Measurements from ENCODE around the gene TMEM171. TPM values are rescaled to one million over a fixed set of nuclear protein-coding genes. Genes with fewer than 3 reads are reported as not detected.

Gene TMEM171
- total and polyA plus RNA-seq, 2 of the 8 experiments (the other 6 are each of a cell fraction or from before 2014, with no cell fraction given), result 1.0 to 2.2 TPM

DNA sequence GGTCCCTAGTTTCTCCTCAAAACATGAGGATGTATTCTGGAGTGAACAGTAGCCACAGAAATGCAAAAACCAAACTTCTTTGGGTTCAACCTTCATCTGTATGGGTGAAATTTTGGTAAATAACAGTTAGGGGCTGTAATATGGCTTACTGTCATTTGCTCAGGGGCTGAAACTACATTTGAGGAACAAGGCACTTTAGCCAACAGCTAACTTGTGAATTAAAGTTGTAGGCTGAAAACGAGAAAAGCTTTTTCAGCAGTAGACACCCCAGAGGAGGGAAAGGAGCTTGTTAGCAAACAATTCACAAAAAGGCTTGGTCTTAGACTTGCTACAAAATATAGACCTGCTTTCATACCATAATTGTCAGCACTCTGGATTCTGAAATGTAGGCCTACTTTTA, 6.6 kb downstream of the TMEM171 start:
- Histone ChIP-seq H3K14ac (ENCODE audit: insufficient read length) (no peak overlapping the region), H3K4me3 (ENCODE audit: extremely low read depth in 1 of 4, insufficient read depth in 2 of 4, low read depth in 3 of 4, low read length in 4 of 4) (no peak overlapping the region), H3K9me3 (ENCODE audit: insufficient read depth in 2 of 2, low read depth in 1 of 2, low read length in 1 of 2) (no peaks in the 10 kb centered on the region), H4K5ac (ENCODE audit: insufficient read length, low read depth, low read length) (no peak overlapping the region), H4K20me1 (replicated peaks in 1 of 2; ENCODE audit: control insufficient read depth in 1 of 2, insufficient read depth in 2 of 2, low read length in 2 of 2) (no peaks in the 10 kb centered on the region), H3K23ac (ENCODE audit: insufficient read length) (no peak overlapping the region), H3K23me2 (ENCODE audit: low read depth, low read length) (no peaks in the 10 kb centered on the region), H3K27ac (ENCODE audit: low read depth, low read length) (no peak overlapping the region), H3K18ac (ENCODE audit: extremely low read depth, low read length) (no peak overlapping the region), H3K4ac (replicated peaks; ENCODE audit: insufficient read length, low read depth, low read length) (no peak overlapping the region), H2BK20ac (ENCODE audit: low read length) (no peak overlapping the region), H2AFZ (ENCODE audit: low read length) (no peak overlapping the region), H4K8ac (ENCODE audit: extremely low read depth, insufficient read depth, low read length) (no peak overlapping the region), H2BK120ac (replicated peaks; ENCODE audit: low read depth, low read length) (no peak overlapping the region), H2BK5ac (ENCODE audit: low read depth, low read length) (no peak overlapping the region), H4K91ac (replicated peaks; ENCODE audit: insufficient read length, low read length) (no peak overlapping the region), H3K4me1 (replicated peaks in 1 of 4; ENCODE audit: control insufficient read depth in 3 of 4, insufficient read depth in 4 of 4, low read length in 3 of 4) (peaks cover 0 to 4% (median 1%) of the 10 kb centered on the region in 4 experiments; a peak in 5 of 7 replicates), H3K4me2 (ENCODE audit: insufficient read depth in 1 of 2, low read depth in 2 of 2, low read length in 2 of 2) (no peak overlapping the region), H2AK5ac (ENCODE audit: low read depth, low read length) (no peak overlapping the region), H2BK12ac (ENCODE audit: low read depth, low read length) (no peak overlapping the region), H3K36me3 (ENCODE audit: control insufficient read depth in 2 of 4, insufficient read depth in 4 of 4, low read length in 3 of 4) (no peaks in the 10 kb centered on the region), H3K56ac (replicated peaks; ENCODE audit: insufficient read length, low read depth, low read length) (no peak overlapping the region), H2BK15ac (ENCODE audit: low read length) (no peak overlapping the region), H3K27me3 (replicated peaks in 1 of 4; ENCODE audit: control insufficient read depth in 3 of 4, extremely low read depth in 1 of 4, insufficient read depth in 3 of 4, low read length in 3 of 4) (peaks cover 0 to 7% (median 4%) of the 10 kb centered on the region in 4 experiments; a peak in 6 of 7 replicates), H3K9ac (replicated peaks in 1 of 4; ENCODE audit: extremely low read depth in 1 of 4, low read depth in 3 of 4, low read length in 3 of 4) (no peak overlapping the region), H3K79me1 (ENCODE audit: low read depth, low read length) (no peaks in the 10 kb centered on the region), H3K79me2 (ENCODE audit: control insufficient read depth in 1 of 2, insufficient read depth in 2 of 2, low read length in 2 of 2) (no peaks in the 10 kb centered on the region)
- FAIRE-seq (no peak), DNase-seq (ENCODE audit: low read depth in 1 of 2, low spot score in 2 of 2) (no peak)
- WGBS, 2 experiments (ENCODE audit: extremely low coverage in 1 of 2, insufficient coverage in 1 of 2, insufficient read length in 1 of 2, insufficient replicate concordance in 2 of 2, low coverage in 1 of 2, low lambda C conversion rate in 2 of 2, missing lambda C conversion rate in 1 of 2), result 86% methylated on average over 1 of the region's 1 CpG; no CpG with 5 or more reads in 1 of the 2 experiments
- CTCF ChIA-PET (ENCODE audit: partially characterized antibody), result interaction anchor here (1.2 to 4.9 kb wide), 4 partner anchors 9 to 27 kb away, joined by 3 to 24 read pairs (median 4); no protein-coding TSS in a partner anchor
- POLR2A ChIA-PET (ENCODE audit: partially characterized antibody), result no interaction called here
- TF ChIP-seq SIN3A (conservative IDR thresholded peaks at IDR 0.05 in 1 of 2, IDR thresholded peaks at IDR 0.05 in 1 of 2; ENCODE audit: low read depth in 1 of 2, low read length in 2 of 2), result no peak
- TF ChIP-seq GABPA (IDR thresholded peaks at IDR 0.05; ENCODE audit: borderline replicate concordance, insufficient read depth, low read length), result no peak
- no peak for TF ChIP-seq KDM4A (IDR thresholded peaks at IDR 0.05; ENCODE audit: low read depth, low read length, severe bottlenecking)
- no peak for TF ChIP-seq SP1 (IDR thresholded peaks at IDR 0.05; ENCODE audit: low read depth, low read length)
- no peak for TF ChIP-seq TAF1 (IDR thresholded peaks at IDR 0.05; ENCODE audit: low read depth, low read length)
- TF ChIP-seq, protein P1, sequence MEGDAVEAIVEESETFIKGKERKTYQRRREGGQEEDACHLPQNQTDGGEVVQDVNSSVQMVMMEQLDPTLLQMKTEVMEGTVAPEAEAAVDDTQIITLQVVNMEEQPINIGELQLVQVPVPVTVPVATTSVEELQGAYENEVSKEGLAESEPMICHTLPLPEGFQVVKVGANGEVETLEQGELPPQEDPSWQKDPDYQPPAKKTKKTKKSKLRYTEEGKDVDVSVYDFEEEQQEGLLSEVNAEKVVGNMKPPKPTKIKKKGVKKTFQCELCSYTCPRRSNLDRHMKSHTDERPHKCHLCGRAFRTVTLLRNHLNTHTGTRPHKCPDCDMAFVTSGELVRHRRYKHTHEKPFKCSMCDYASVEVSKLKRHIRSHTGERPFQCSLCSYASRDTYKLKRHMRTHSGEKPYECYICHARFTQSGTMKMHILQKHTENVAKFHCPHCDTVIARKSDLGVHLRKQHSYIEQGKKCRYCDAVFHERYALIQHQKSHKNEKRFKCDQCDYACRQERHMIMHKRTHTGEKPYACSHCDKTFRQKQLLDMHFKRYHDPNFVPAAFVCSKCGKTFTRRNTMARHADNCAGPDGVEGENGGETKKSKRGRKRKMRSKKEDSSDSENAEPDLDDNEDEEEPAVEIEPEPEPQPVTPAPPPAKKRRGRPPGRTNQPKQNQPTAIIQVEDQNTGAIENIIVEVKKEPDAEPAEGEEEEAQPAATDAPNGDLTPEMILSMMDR (IDR thresholded peaks at IDR 0.05; ENCODE audit: control extremely low read depth in 1 of 3, insufficient read depth in 1 of 3, low read depth in 1 of 3, low read length in 3 of 3), result no peak
- TF ChIP-seq, protein P2, sequence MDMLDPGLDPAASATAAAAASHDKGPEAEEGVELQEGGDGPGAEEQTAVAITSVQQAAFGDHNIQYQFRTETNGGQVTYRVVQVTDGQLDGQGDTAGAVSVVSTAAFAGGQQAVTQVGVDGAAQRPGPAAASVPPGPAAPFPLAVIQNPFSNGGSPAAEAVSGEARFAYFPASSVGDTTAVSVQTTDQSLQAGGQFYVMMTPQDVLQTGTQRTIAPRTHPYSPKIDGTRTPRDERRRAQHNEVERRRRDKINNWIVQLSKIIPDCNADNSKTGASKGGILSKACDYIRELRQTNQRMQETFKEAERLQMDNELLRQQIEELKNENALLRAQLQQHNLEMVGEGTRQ (IDR thresholded peaks at IDR 0.05; ENCODE audit: low read length), result no peak
- no peak for TF ChIP-seq KDM5A (IDR thresholded peaks at IDR 0.05; ENCODE audit: low read length)
- TF ChIP-seq GTF2F1 (IDR thresholded peaks at IDR 0.05; ENCODE audit: borderline replicate concordance, low read depth, low read length), result no peak
- TF ChIP-seq CBX8 (IDR thresholded peaks at IDR 0.05; ENCODE audit: borderline replicate concordance, low read depth, low read length), result no peak
